Heart left ventricle (tissue), 13 donors: Measurements from ENCODE around the gene ACTL6B.

Experiments used
- CTCF ChIP-seq, 12 donors: fragments of 200-600 bp; sonication (generic) in 4 of 12; IDR thresholded peaks; one replicate each; pipeline versions ENCODE4 v1.5.0 to v1.8.0; 2018 to 2022; ENCODE audit warnings: antibody characterized with exemption in 12 of 12, mild to moderate bottlenecking in 5 of 12
- POLR2A ChIP-seq, 2 donors: fragments of 450-650 bp; IDR thresholded peaks; one replicate each; pipeline ENCODE4 v1.6.1; 2017; ENCODE audit warnings: antibody characterized with exemption in 2 of 2, mild to moderate bottlenecking in 2 of 2, moderate library complexity in 2 of 2
- donor health status: ischemic (EF 13 %, LVEDD 7.1; RV severe dilation, severe dysfunction).
- donor health status: DM: no; HTN: yes; CAD: no.
- donor health status: DM: no; HTN: no; CAD: no.
- donor health status: ischemic (EF 25% LVEDD 6.9; RV normal size, moderate dysfunction).
- donor health status: ischemic (EF 25% LVEDD 5.7; RV mildly dilated, moderate dysfunction).
- donor health status: ischemic (EF 35%, LVEDD 5.7; RV mildly dilated, moderate dysfunction).
- donor health status: nonischemic (EF 11% LVEDD 7.7; RV severe dilation, severe dysfunction).
- donor health status: DM: yes; HTN: yes; CAD: no.
- donor health status: PGD.
- donor health status: ischemic (EF 29% LVEDD 5.4; RV normal size, mild dysfunction).
- donor health status: nonischemic (EF 23%, LVEDD 6.1; RV moderate dilation, normal function).

- TF ChIP-seq CTCF (IDR thresholded peaks at IDR 0.05) (peak; percentile 24 to 64 (median 52)), POLR2A (IDR thresholded peaks at IDR 0.05) (peak in 1 of 2 donors; percentile 64)
Observed at GRCh38 chr7:100604028-100604975, 51.9 kb downstream of the ACTL6B start.
